Measurements from ENCODE around the gene CELF6.

Gene CELF6

DNA sequence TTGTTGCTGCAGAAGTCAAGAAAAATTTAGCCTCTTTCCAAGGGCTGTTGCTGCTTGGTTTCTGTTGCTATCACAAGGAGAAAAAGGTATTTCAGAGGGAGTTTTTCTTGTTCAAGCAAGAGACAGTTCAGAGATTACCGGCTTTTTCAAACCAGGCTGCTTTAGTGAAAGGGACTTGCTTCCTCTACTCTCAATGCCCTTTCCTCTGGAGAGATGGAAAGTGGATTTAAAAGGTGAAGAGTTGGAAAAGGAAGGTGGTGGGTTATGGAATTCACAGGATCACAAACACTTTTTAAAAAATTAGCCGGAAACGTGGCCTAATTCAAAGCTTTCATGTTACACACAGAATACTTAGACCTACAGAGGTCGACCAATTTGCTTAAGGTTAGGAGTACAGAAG is 48.7 kb downstream of the CELF6 start:
- DNase-seq = no peak

DNA sequence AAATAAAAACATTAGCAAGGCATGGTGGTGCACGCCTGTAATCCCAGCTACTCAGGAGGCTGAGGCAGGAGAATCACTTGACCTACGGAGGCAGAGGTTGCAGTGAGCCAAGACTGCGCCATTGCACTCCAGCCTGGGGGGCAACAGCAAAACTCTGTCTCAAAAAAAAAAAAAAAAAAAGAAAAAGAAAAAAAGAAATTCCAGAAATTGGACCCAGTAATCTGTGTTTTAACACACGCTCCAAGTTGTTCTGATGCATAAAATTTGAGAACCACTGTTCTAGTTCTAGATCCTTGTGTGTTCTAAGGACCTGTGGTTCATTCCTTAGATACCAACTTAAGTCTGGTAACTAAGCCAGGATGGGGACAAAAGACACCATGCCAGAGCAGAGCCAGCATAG is 50.2 kb downstream of the CELF6 start:
- no peak for DNase-seq

DNA sequence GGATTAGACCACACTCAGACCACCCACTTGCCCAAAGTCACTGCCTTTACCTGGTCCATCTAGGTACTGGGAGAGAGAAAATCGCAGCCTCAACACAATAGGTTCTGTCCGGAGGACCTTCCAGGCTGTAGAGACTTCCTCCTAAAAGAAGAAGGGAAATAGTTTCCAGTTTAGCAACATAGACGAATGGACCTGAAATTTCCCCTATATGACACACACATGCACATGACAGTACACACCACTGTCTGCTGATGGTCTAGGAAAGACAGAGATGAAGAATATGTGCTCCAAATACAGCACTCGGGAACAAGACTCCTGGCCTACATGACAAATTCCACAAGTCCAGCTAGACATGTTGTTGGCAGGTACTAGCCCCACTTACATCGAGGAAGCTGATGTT is 54.9 kb downstream of the CELF6 start:
- no peak for DNase-seq

DNA sequence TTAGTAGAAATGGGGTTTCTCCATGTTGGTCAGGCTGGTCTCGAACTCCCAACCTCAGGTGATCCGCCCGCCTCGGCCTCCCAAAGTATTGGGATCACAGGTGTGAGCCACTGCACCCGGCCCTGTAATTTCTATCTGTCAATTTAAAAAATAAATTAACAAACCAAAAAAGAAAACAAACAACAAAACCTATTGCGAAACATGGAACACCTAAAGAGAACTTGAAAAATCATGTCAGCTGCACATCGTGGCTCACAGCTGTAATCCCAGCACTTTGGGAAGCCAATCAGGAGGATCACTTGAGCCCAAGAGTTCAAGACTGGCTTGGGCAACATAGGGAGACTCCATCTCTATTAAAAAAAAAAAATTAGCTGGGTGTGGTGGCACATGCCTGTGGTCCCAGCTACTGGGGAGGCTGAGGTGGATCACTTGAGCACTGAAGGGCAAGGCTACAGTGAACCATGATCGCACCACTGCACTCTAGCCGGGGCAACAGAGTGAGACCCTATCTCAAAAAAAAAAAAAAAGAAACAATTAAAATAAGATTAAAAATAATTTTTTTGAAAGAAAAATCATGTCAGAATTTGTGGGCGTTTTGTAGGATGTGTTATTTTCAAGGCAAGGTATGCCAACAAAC is 67.2 kb downstream of the CELF6 start:
- no peak for DNase-seq

DNA sequence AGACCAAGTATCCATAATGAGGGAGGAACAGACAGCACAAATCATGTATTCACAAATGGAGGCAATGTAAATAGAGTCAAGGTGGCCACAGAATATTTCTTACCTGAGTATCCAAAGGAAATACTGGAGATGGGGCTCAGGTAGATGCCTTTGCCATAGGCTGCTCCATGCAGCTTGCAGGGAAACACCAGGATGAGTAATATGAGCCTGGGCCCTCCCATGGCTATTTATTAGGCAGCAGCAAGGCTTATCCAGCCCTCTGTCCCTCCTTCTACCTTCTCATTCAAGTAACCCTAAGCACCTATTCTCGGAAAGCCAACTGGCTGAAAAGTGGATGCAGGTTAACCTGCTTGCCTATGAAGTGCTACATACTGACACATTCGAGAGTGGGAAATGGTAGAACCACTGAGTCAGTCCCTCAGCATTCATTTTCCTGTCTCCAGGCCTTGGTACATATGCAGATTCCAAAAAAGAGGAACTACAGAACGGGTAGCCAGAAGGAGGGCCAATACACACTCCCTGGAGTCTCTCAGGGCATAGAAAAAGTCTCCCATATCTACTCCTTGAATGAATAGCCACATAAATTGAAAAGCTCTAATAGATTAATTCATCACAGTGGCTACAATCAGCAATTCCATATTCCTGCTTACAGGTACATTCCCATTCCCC is 70.7 kb downstream of the CELF6 start:
- DNase-seq = no peak

DNA sequence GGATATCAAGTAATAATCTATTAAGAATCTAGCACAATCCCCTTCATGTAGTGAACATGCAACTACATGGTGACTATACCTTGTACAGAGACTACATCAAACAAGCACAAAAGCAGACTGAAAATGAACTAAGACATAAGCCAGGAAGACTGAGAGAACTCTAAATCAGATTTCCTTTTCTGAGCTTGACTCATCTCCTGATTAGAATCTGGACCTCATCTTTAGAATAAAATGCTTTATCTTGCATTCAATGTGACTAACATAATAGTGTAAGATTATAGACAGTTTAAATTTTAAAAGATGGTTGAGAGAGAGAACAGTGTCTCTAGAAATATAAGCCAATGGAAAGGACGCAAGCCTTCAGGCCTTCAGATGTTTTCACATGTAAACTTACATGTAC is 71.4 kb downstream of the CELF6 start:
- no peak for DNase-seq

DNA sequence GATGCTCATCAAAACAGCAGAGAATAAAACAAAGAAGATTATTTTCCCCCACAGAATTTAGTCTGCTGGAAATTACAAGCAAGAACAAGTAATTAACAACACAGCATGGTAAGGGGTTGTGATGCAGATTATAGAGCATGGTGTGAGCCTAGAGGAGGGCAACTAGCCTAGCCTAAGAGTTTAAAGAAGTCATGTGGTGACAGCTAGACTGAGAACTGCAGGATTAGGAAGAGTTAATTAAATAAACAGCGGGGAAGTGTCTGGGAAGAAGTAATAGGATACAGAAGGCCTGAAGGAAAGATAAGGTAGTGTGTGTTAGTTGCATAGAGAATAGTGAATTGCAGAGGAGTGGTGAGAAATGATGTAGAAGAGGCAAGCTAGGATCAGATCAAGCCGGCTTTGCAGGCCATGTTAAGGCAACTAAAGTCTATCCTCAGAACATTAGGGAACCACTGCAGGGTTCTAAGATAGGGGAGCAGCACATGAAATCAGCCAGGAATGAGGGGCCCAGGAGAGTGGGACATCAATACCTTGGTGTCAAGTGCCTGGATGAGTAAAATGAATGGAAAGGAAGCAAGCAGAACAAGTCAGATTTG is 77.1 kb downstream of the CELF6 start:
- no peak for DNase-seq

DNA sequence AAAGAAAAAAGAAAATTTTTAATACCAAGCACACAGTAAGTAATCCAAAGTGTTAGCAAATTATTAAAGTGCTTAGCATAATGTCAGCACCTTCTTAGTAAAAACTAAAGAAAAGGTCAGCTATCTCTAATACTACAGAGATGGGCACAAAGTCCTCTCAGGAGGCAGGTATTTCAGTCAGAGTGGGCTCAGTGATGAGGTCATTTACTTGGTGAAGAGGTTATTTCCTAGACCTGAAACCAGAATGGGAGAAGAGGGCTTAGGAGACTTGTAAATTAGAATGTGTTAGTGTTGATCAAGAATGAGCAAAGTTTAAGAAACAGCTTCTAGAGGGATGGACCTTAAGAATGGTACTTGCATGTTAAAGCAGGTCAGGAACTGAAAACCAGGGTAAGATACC is 80.3 kb downstream of the CELF6 start:
- no peak for DNase-seq

DNA sequence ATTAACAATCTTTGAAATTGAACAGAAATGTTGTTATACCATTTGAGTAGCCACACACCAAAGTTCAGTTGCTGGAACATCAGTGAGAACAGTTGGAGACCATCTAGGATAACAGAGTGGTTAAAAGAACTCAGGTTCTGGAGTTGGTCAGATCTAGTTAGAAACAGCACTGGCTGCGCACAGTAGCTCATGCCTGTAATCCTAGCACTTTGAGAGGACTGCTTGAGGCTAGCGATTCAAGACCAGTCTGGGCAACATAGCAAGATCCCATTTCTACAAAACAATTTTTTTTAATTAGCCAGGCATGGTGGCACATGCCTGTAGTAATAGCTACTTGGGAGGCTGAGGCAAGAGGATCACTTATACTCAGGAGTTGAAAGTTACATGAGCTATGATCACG is 81.4 kb downstream of the CELF6 start:
- no peak for DNase-seq

DNA sequence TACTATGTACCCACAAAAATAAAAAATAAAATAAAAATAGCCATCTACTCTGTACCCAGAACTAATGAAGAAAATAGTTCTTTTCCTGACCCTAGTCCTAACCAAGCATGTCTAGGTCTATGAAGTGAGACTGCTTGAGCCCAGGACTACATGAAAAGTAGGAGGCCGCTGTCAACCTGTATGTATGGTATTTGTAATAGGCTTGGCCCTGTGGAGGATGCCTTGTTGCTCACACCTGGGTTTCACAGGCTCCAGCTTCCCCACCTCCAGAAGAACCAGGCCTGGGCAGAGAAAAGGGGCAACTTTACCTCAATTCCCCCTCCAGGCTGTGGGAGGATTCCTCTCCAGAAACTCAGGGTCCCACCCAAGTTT is 82.1 kb downstream of the CELF6 start:
- no peak for DNase-seq

DNA sequence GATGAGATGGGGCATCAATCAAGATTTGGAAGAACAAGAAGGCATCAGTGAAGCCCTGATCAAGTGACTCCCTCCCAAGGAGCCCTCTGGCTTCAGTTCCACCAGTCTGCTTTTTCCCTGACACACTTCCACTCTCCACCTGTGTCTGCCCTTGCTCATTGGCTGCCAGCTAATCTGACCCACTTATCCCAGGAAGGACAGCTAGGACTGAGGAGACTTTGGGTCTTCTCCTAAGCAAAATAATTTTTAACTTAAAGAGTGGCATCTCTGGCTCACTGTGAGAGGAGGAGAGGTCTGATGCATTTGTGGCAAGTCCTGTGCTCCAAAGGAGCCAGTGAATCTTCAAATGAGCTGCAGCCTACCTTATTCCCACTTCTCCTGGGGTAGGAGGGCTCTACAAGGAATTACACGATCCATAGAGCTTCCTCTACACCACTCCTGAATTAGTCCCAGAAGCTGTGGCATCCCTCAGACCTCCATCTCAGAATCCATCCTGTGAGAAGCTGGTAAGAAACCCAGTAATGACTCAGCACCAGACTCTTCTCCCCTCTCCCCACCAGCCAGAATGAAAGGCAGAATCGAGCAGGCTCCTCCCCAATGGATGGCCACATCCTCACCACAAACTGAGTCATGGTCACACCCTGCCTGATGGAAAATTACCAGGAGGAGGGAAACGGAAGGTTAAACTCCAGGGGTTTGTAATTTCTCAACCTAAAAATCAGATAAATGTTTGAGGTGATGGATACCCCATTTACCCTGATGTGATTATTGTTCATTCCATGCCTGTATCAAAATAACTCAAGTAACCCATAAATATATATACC is 82.7 kb downstream of the CELF6 start:
- DNase-seq = no peak

DNA sequence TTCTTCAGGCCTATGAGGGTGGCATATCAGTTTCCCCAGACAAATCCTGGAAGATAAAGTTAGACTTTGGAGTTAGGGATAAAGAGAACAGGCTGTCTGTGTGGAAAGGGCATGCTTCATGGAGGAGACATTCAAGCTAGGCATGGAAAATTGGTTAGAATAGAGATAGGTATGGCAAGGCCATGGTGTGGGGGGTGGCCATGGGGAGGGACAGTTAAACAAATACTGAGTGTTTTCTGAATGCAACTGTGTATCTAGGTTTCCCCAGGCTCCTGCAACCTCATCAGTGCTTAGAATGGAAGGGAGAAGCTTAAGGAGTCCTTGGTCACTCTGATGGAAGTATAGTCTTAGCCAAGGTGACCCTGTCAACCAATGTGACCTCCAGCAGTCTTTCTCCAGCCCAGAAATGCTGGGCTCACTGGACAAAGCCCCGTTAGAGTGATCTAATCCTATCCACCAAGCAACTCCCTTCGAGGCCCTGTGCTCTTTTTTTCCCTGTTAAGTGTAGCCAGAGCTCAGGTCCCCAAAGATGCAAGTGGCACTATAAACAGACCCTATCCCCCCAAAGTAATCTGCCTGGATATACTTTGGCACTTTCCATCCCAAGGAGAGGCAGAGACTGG is 83.5 kb downstream of the CELF6 start:
- DNase-seq = no peak

DNA sequence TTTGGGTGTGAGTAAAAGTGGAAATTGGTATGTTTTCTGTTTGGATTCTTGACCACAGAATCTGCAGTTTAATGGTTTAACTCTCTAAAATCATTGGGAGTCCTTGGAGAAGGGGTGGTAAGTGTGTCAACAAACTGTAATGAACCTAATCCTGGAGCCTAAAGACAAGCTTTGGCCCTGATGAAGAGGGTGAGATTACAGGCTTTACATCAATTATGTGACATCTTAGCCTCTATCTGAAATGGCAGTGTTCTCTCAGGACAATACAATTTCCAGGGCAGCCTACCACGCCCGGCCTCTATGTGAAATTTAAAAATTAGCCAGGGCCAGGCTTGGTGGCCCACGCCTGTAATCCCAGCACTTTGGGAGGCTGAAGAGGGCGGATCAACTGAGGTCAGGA is 84.7 kb downstream of the CELF6 start:
- DNase-seq = no peak

Measured in NCI-H446 treated with DMSO at 0.1 percent for 48 hours (cell line).